Glutamatergic neuron (in vitro differentiated cells): ENCODE results near the gene SMYD2. TPM values are rescaled to one million over a fixed set of nuclear protein-coding genes. Genes with fewer than 3 reads are reported as not detected.

Experiments
- DNase-seq: peaks from one replicate; pipeline ENCODE4 v3.0.0; 2022
- H3K27ac Mint-ChIP-seq: one replicate; pipeline ENCODE4 v1.8.0; 2020; ENCODE audit warnings: mild to moderate bottlenecking, mixed read lengths, inconsistent platforms; ENCODE audit not compliant: unreplicated experiment
- H3K27me3 Mint-ChIP-seq: one replicate; pipeline ENCODE4 v1.8.0; 2020; ENCODE audit warnings: mild to moderate bottlenecking, moderate library complexity, mixed read lengths, inconsistent platforms; ENCODE audit not compliant: unreplicated experiment
- H3K36me3 Mint-ChIP-seq: one replicate; pipeline ENCODE4 v1.8.0; 2020; ENCODE audit warnings: mild to moderate bottlenecking, mixed read lengths, inconsistent platforms; ENCODE audit not compliant: unreplicated experiment
- H3K4me1 Mint-ChIP-seq: one replicate; pipeline ENCODE4 v1.8.0; 2020; ENCODE audit warnings: mild to moderate bottlenecking, low read depth, mixed read lengths, inconsistent platforms; ENCODE audit not compliant: unreplicated experiment
- H3K4me3 Mint-ChIP-seq: one replicate; pipeline ENCODE4 v1.8.0; 2020; ENCODE audit warnings: mild to moderate bottlenecking, mixed read lengths, inconsistent platforms; ENCODE audit not compliant: unreplicated experiment
- H3K9me3 Mint-ChIP-seq: one replicate; pipeline ENCODE4 v1.8.0; 2020; ENCODE audit warnings: mild to moderate bottlenecking, moderate library complexity, mixed read lengths, inconsistent platforms; ENCODE audit not compliant: unreplicated experiment
- total RNA-seq: library from RNA; stranded (reverse); fragmentation: NEBNext Ultra II Directional; extraction: Animal tissue kit (Norgen Biotek cat#: 25700); gene quantifications from one replicate; pipeline ENCODE4 v1.2.1, GENCODE V29; 2021; ENCODE audit not compliant: unreplicated experiment
- TF ChIP-seq, protein P1 (sequence below): fragments of 200-600 bp; sonication (generic); IDR thresholded peaks from one replicate; pipeline ENCODE4 v1.5.0; 2021; ENCODE audit not compliant: partially characterized antibody, unreplicated experiment

Gene SMYD2
- total RNA-seq, 1 donor from 2014 or later, result 26.0 TPM

DNA sequence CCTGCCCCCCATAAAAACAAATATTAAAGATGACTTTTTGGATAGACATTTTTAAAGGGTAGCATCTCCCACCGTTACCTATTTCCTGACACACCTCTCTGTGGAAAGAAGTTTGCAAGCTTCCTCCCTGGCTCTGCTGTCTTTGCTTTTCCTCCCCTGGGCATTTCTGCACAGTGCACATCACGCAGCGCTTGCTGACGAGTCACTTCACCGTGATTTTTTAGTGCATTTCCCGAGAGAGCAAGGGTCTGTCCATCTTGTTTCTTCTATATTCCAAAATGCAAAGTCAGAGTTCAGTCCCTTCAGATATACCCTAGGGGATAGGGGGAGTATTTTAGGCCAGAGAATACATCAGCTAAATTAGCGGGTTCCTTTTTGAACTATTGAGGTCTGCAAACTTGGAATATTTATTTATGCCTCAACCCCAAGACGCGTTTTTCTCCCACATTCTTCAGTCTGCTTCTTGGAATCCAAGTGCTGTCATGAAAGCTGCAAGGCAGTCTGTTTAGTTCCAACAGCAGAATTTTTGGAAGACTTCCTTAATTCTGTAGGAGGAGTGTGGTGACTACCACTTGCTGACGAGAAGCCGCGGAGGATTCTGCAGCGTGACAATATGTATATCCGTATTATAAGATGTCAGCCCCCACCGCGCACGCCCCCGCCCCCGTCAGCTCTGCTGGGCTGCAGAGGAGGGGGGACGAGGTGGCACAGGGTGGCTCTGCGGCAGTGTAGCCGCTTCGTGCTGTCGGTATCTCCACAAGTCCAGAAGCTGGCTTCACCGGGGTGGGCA is 22.4 kb downstream of the SMYD2 start:
- Mint-ChIP-seq H3K4me3 (peak overlapping the region; percentile 50), H3K27me3 (no peaks in the 10 kb centered on the region), H3K9me3 (peaks cover 2% of the 10 kb centered on the region), H3K36me3 (no peaks in the 10 kb centered on the region), H3K27ac (no peak overlapping the region), H3K4me1 (peaks cover 14% of the 10 kb centered on the region)
- no peak for DNase-seq
- TF ChIP-seq, protein P1, sequence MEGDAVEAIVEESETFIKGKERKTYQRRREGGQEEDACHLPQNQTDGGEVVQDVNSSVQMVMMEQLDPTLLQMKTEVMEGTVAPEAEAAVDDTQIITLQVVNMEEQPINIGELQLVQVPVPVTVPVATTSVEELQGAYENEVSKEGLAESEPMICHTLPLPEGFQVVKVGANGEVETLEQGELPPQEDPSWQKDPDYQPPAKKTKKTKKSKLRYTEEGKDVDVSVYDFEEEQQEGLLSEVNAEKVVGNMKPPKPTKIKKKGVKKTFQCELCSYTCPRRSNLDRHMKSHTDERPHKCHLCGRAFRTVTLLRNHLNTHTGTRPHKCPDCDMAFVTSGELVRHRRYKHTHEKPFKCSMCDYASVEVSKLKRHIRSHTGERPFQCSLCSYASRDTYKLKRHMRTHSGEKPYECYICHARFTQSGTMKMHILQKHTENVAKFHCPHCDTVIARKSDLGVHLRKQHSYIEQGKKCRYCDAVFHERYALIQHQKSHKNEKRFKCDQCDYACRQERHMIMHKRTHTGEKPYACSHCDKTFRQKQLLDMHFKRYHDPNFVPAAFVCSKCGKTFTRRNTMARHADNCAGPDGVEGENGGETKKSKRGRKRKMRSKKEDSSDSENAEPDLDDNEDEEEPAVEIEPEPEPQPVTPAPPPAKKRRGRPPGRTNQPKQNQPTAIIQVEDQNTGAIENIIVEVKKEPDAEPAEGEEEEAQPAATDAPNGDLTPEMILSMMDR, result no peak

DNA sequence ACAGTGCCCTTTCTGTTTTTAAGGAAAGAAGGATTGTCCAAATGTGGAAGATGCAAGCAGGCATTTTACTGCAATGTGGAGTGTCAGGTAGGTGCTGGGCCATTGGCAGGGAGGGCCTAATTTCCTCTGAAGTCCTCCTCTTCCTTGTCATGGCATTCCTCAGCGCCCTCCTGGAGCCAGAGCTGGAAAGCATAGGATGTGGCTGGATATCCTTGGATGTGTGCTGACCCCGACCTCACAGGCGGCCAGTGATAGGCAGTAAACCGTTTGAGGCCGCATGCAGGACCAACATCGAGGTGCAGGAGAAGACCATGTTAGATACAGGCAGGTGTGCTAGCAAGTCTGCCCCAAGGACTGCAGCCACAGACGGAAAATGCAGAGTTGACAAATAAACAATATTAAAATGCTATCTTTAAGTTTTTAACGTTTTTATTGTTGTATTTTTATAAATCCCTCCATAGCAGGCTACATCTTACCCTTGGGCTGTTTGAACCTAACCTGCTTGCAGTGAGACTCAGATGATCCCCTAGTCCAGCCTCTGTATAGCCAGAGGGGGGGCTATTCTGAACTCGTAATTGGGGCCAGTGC is 24.3 kb downstream of the SMYD2 start:
- H3K27me3 Mint-ChIP-seq, result no peaks in the 10 kb centered on the region
- no peak for DNase-seq
- peaks cover 2% of the 10 kb centered on the region for H3K9me3 Mint-ChIP-seq
- no peaks in the 10 kb centered on the region for H3K36me3 Mint-ChIP-seq
- H3K4me1 Mint-ChIP-seq, result peaks cover 16% of the 10 kb centered on the region
- H3K27ac Mint-ChIP-seq, result no peak overlapping the region
- no peak overlapping the region for H3K4me3 Mint-ChIP-seq
- TF ChIP-seq, protein P1, result no peak

DNA sequence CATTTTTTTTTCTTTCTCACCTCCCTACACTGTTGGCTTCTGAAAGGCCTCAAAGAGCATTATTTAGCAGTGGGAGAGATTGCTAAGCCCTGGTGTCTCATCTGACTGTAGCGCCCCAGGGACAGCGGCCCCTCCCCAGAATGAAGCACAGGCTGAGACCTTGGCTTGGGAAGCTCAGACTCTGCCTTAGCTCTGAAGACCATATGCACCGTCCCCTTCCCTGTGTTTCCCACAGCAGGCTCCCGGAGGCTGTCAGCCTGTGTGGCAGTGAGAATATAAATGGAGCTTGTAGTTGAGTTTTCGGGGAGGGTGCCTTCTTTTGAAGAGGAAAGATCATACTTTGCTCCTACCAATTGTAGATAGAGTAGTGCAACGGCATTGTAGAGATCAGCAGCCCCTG is 25.3 kb downstream of the SMYD2 start:
- peaks cover 16% of the 10 kb centered on the region for H3K4me1 Mint-ChIP-seq
- H3K4me3 Mint-ChIP-seq, result no peak overlapping the region
- TF ChIP-seq, protein P1, result no peak
- H3K36me3 Mint-ChIP-seq, result no peaks in the 10 kb centered on the region
- H3K9me3 Mint-ChIP-seq, result peaks cover 2% of the 10 kb centered on the region
- DNase-seq, result no peak
- no peaks in the 10 kb centered on the region for H3K27me3 Mint-ChIP-seq
- H3K27ac Mint-ChIP-seq, result no peak overlapping the region

DNA sequence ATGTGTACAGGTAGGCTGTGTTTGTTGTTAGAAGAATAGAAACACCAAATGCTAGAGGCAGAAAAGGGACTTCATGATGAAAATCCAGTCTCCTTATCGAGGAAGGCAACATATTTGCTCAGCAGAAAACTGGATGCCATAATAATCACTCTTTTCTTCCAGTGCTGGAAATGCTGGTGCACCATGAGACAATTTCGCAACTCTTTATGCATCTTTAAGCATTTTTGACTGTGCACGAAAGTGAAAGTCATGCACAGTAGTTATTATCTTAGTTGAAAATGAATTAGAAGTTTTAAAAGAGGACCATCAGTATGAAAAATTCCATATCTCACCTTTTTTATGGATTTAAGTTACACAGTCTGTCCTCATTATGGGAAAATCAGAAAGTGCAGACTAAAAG is 29.1 kb downstream of the SMYD2 start:
- Mint-ChIP-seq H3K4me1 (peaks cover 12% of the 10 kb centered on the region), H3K27me3 (peaks cover 6% of the 10 kb centered on the region), H3K27ac (no peak overlapping the region), H3K4me3 (no peak overlapping the region), H3K9me3 (peaks cover 2% of the 10 kb centered on the region), H3K36me3 (peaks cover 4% of the 10 kb centered on the region)
- TF ChIP-seq, protein P1, result no peak
- DNase-seq, result no peak
